ENCODE measurements around the gene TOMM40L. TPM values are rescaled to one million over a fixed set of nuclear protein-coding genes. Genes with fewer than 3 reads are reported as not detected.
A peak's percentile ranks its signal among the peaks of the same experiment; 100 is the strongest.

TOMM40L gene
- total RNA-seq, 1 donor from 2014 or later, result 9.4 TPM

GRCh38 chr1:161199506-161200139 is 26.2 kb upstream of the TOMM40L start:
- Mint-ChIP-seq H3K4me3 (ENCODE audit: unreplicated experiment) (no peak overlapping the region), H3K9me3 (ENCODE audit: low read depth) (no peaks in the 10 kb centered on the region), H3K36me3 (ENCODE audit: low read depth) (peaks cover 6% of the 10 kb centered on the region), H3K4me1 (ENCODE audit: low read depth) (peaks cover 62% of the 10 kb centered on the region), H3K27ac (ENCODE audit: unreplicated experiment) (no peak overlapping the region), H3K27me3 (ENCODE audit: low read depth) (no peaks in the 10 kb centered on the region)
- TF ChIP-seq CTCF (IDR thresholded peaks at IDR 0.05), result no peak
- DNase-seq (ENCODE audit: low spot score), result peak; percentile 37

GRCh38 chr1:161200421-161200991 is 25.4 kb upstream of the TOMM40L start:
- no peak overlapping the region for H3K4me3 Mint-ChIP-seq (ENCODE audit: unreplicated experiment)
- H3K27ac Mint-ChIP-seq (ENCODE audit: unreplicated experiment), result peak overlapping the region; percentile 8
- no peak for DNase-seq (ENCODE audit: low spot score)
- peaks cover 7% of the 10 kb centered on the region for H3K36me3 Mint-ChIP-seq (ENCODE audit: low read depth)
- no peaks in the 10 kb centered on the region for H3K27me3 Mint-ChIP-seq (ENCODE audit: low read depth)
- no peak for TF ChIP-seq CTCF (IDR thresholded peaks at IDR 0.05)
- peaks cover 62% of the 10 kb centered on the region for H3K4me1 Mint-ChIP-seq (ENCODE audit: low read depth)
- no peaks in the 10 kb centered on the region for H3K9me3 Mint-ChIP-seq (ENCODE audit: low read depth)

GRCh38 chr1:161200992-161201835 is 24.6 kb upstream of the TOMM40L start:
- H3K4me1 Mint-ChIP-seq (ENCODE audit: low read depth), result peaks cover 63% of the 10 kb centered on the region
- no peak for TF ChIP-seq CTCF (IDR thresholded peaks at IDR 0.05)
- H3K36me3 Mint-ChIP-seq (ENCODE audit: low read depth), result peaks cover 9% of the 10 kb centered on the region
- DNase-seq (ENCODE audit: low spot score), result no peak
- H3K27ac Mint-ChIP-seq (ENCODE audit: unreplicated experiment), result peak overlapping the region; percentile 93
- peak overlapping the region; percentile 72 for H3K4me3 Mint-ChIP-seq (ENCODE audit: unreplicated experiment)
- H3K27me3 Mint-ChIP-seq (ENCODE audit: low read depth), result no peaks in the 10 kb centered on the region
- H3K9me3 Mint-ChIP-seq (ENCODE audit: low read depth), result no peaks in the 10 kb centered on the region

- Mint-ChIP-seq H3K36me3 (ENCODE audit: low read depth) (peaks cover 12% of the 10 kb centered on the region), H3K27me3 (ENCODE audit: low read depth) (no peaks in the 10 kb centered on the region), H3K9me3 (ENCODE audit: low read depth) (no peaks in the 10 kb centered on the region), H3K4me1 (ENCODE audit: low read depth) (peaks cover 63% of the 10 kb centered on the region), H3K27ac (ENCODE audit: unreplicated experiment) (peak within 1 kb of the TSS; percentile 93), H3K4me3 (ENCODE audit: unreplicated experiment) (peak within 1 kb of the TSS; percentile 89)
- peak; percentile 97 for DNase-seq (ENCODE audit: low spot score)
- peak; percentile 66 for TF ChIP-seq CTCF (IDR thresholded peaks at IDR 0.05)
Observed at GRCh38 chr1:161201836-161202712, 23.8 kb upstream of the TOMM40L start, which contains the start of gene NDUFS2. Gene NDUFS2, plus strand, starts transcription at chr1:161202367. Its CDS starts 19 bp downstream, at chr1:161202386.

Measured in chondrocyte (in vitro differentiated cells).